NCI-H2227 (cell line): ENCODE measurements around the gene TMPRSS13.
"Not testable (repeated sequence)": the region's sequence is repeated elsewhere in the genome, so short reads cannot be mapped to it uniquely, and the experiment has no call there.

Source experiments
- DNase-seq: peaks from one replicate; lab custom pipeline; 2025; ENCODE audit not compliant: unreplicated experiment; lab: John Stamatoyannopoulos, UW

Gene TMPRSS13

GRCh38 chr11:117950993-117951961 is 22.1 kb upstream of the TMPRSS13 start:
- DNase-seq: no peak

GRCh38 chr11:117950301-117950700 is 21.1 kb upstream of the TMPRSS13 start:
- peak; percentile 1 for DNase-seq

- DNase-seq: no peak
These were observed 19.9 kb upstream of the TMPRSS13 start for GRCh38 chr11:117949062-117949461.

- not testable (repeated sequence) for DNase-seq
These were observed 19.3 kb upstream of the TMPRSS13 start for GRCh38 chr11:117948466-117948865.

GRCh38 chr11:117947751-117948150 is 18.5 kb upstream of the TMPRSS13 start:
- not testable (repeated sequence) for DNase-seq

- DNase-seq: peak; percentile 88
These were observed 17.8 kb upstream of the TMPRSS13 start for GRCh38 chr11:117946842-117947526.

GRCh38 chr11:117946156-117946841 is 17.1 kb upstream of the TMPRSS13 start:
- DNase-seq: no peak

- DNase-seq: no peak
These were observed 16.0 kb upstream of the TMPRSS13 start for GRCh38 chr11:117945047-117945810.

- no peak for DNase-seq
These were observed 15.4 kb upstream of the TMPRSS13 start for GRCh38 chr11:117944554-117944953.

GRCh38 chr11:117941976-117942654 is 12.9 kb upstream of the TMPRSS13 start:
- DNase-seq: no peak

GRCh38 chr11:117941163-117941707 is 12.0 kb upstream of the TMPRSS13 start:
- no peak for DNase-seq

- DNase-seq: no peak
These were observed 11.5 kb upstream of the TMPRSS13 start for GRCh38 chr11:117940736-117941135.

- no peak for DNase-seq
These were observed 7.8 kb upstream of the TMPRSS13 start for GRCh38 chr11:117936973-117937372.

- no peak for DNase-seq
These were observed 5.5 kb upstream of the TMPRSS13 start for GRCh38 chr11:117934526-117935307.

GRCh38 chr11:117933930-117934329 is 4.7 kb upstream of the TMPRSS13 start:
- no peak for DNase-seq

GRCh38 chr11:117933475-117933874 is 4.3 kb upstream of the TMPRSS13 start:
- DNase-seq: no peak

GRCh38 chr11:117932947-117933346 is 3.7 kb upstream of the TMPRSS13 start:
- no peak for DNase-seq

- DNase-seq: no peak
These were observed 3.2 kb upstream of the TMPRSS13 start for GRCh38 chr11:117932426-117932825.

GRCh38 chr11:117931971-117932370 is 2.8 kb upstream of the TMPRSS13 start:
- peak; percentile 9 for DNase-seq
